Psoas muscle (tissue), 8 donors: ENCODE results near the gene WLS. TPM values are rescaled to one million over a fixed set of nuclear protein-coding genes. Genes with fewer than 3 reads are reported as not detected.

Source experiments
- ATAC-seq, 4 donors: fragments of 200-7000 bp; cut with Tn5 transposase; one replicate each; pipeline ENCODE4 v1.9.1; 2020; ENCODE audit warnings: moderate library complexity in 3 of 4, mild to moderate bottlenecking in 2 of 4
- DNase-seq, 2 donors: peaks; one replicate each; pipeline ENCODE4 v3.0.0-alpha.2; 2020
- H3K27ac ChIP-seq: fragments of 200-600 bp; one replicate; pipeline ENCODE4 v1.8.0; 2022
- H3K27me3 ChIP-seq, 3 donors: fragments of 200-600 bp in 1 of 3; one replicate each; pipeline versions ENCODE4 v1.6.1 to v1.8.0; 2013 to 2022; ENCODE audit warnings: low read length in 2 of 3, mild to moderate bottlenecking in 2 of 3, moderate library complexity in 1 of 3; ENCODE audit not compliant: insufficient read depth in 3 of 3
- H3K36me3 ChIP-seq, 2 donors: fragments of 200-600 bp in 1 of 2; one replicate each; pipeline versions ENCODE4 v1.6.1 to v1.8.0; 2013 to 2022; ENCODE audit warnings: low read depth in 1 of 2, mild to moderate bottlenecking in 1 of 2, moderate library complexity in 1 of 2; ENCODE audit not compliant: insufficient read depth in 1 of 2
- H3K4me1 ChIP-seq: fragments of 200-600 bp; one replicate; pipeline ENCODE4 v1.8.0; 2022
- H3K4me3 ChIP-seq: fragments of 200-600 bp; one replicate; pipeline ENCODE4 v1.8.0; 2022; ENCODE audit warnings: mild to moderate bottlenecking
- H3K9me3 ChIP-seq: fragments of 200-600 bp; one replicate; pipeline ENCODE4 v1.8.0; 2022
- WGBS, 3 donors: extraction: QIAGEN DNeasy Blood & Tissue Kit; methylation state at CpG; one replicate each; pipeline versions ENCODE4 v1.1.6 to v1.1.7; 2013; 5-methylcytosine and 5-hydroxymethylcytosine counted together
- intact Hi-C, 2 donors: fragments of 100-400 bp; cut with DNase I; formaldehyde crosslinking; loops; one replicate each; pipeline versions ENCODE4 v1.11.0 to v1.14.2; 2022
- polyA plus RNA-seq, 3 donors: library from polyadenylated mRNA; stranded (reverse); fragments of 200-250 nt; gene quantifications; one replicate each; pipeline ENCODE4 v1.2.3, GENCODE V29; 2013
- total RNA-seq, 4 donors: library from RNA; stranded (reverse); fragmentation: NEBNext Ultra II Directional in 2 of 4; extraction: Animal tissue kit (Norgen Biotek cat#: 25700) in 2 of 4; gene quantifications; one replicate each; pipeline versions ENCODE4 v1.2.1 to v1.2.4, GENCODE V29; 2021 to 2023
- TF ChIP-seq, protein P1 (sequence below): fragments of 200-600 bp; IDR thresholded peaks from one replicate; pipeline ENCODE4 v1.8.0; 2022; ENCODE audit warnings: antibody characterized with exemption
- donor health status: healthy with polysubstance abuse.
- donor health status: DM: no; HTN: no; CAD: no; lungs with moderate emphysema.
- donor health status: Bipolar disorder and iron deficiency.
- donor health status: healthy.
- donor health status: DM: yes; HTN: yes; CAD: no.
- donor health status: DM: no; HTN: no; CAD: no.
- donor health status: DM: no; HTN: no; CAD: no.
- donor health status: DM: yes; HTN: yes; CAD: no.

Gene WLS
- total and polyA plus RNA-seq, 7 donors, result 3.1 to 32.3 (median 15.2) TPM

DNA sequence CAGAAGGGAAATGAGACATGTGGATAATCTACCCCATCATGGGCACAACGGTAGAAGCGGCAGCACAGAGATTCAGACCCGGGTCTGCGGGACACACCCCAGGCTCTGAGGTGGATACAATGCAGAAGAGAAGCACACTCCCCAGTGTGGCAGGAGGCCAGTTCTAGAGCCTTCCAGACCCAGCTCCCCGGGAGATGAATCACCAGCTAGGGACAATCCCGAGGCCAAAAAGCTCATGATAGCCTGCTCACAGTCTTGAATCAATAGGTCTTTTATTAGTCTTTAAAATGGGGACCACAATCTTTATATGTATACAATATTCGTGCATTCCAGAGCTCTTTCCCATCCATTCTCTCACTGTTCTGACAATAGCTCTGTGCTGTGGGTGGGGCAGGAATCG, 124.6 kb downstream of the WLS start:
- TF ChIP-seq, protein P1, sequence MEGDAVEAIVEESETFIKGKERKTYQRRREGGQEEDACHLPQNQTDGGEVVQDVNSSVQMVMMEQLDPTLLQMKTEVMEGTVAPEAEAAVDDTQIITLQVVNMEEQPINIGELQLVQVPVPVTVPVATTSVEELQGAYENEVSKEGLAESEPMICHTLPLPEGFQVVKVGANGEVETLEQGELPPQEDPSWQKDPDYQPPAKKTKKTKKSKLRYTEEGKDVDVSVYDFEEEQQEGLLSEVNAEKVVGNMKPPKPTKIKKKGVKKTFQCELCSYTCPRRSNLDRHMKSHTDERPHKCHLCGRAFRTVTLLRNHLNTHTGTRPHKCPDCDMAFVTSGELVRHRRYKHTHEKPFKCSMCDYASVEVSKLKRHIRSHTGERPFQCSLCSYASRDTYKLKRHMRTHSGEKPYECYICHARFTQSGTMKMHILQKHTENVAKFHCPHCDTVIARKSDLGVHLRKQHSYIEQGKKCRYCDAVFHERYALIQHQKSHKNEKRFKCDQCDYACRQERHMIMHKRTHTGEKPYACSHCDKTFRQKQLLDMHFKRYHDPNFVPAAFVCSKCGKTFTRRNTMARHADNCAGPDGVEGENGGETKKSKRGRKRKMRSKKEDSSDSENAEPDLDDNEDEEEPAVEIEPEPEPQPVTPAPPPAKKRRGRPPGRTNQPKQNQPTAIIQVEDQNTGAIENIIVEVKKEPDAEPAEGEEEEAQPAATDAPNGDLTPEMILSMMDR, result no peak
- Histone ChIP-seq H3K27ac (no peak overlapping the region), H3K4me3 (no peak overlapping the region), H3K9me3 (no peaks in the 10 kb centered on the region), H3K27me3 (no peaks in the 10 kb centered on the region), H3K4me1 (peaks cover 16% of the 10 kb centered on the region), H3K36me3 (peaks cover 0 to 3% of the 10 kb centered on the region in 2 donors)
- DNase-seq (no peak), ATAC-seq (no peak)
- intact Hi-C loops, result no loop called here
- WGBS, 3 donors, result 64 to 74% (median 73%) methylated on average over 8 of the region's 8 CpGs

DNA sequence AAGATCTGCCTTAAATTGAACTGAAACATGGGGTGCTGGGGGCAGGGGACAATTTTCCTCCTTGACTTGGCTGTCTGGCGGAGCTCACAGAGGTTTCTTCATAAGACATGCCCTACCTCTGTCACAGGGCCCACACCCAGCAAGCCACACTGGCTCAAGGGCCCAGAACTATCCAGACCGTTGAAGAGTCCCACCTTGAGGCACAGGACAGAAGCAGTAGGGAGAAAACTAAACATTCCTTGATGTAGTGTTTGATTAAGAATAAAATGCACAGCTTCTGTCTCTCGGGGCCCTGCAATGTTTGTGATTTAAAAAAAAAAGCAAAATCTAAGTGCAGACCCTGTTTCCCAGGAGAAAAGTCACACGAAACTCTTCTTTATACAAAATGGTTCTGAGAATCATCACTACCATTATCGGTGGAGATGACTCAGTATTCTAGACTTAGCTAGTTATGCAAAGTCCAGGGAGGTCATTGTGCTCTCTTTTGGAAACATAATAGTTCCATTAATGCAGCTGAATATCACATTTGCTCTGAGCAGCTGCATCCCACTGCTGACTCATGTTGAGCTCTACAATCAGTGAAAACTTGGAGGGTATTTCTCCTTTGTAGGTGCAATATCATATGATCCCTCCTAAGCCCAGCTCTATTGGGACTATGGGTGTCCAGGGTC, 128.3 kb downstream of the WLS start:
- ATAC-seq (peak; percentile 50 to 88 (median 74)), DNase-seq (no peak)
- Histone ChIP-seq H3K36me3 (peaks cover 0 to 3% of the 10 kb centered on the region in 2 donors), H3K4me3 (no peak overlapping the region), H3K4me1 (peaks cover 7% of the 10 kb centered on the region), H3K27ac (peak overlapping the region; percentile 66), H3K9me3 (no peaks in the 10 kb centered on the region), H3K27me3 (no peaks in the 10 kb centered on the region)
- intact Hi-C loops, result no loop called here
- WGBS, 3 donors, result 58 to 68% (median 66%) methylated on average over 5 of the region's 5 CpGs
- TF ChIP-seq, protein P1, result no peak

GRCh38 chr1:68103011-68103545, 129.2 kb downstream of the WLS start:
- Histone ChIP-seq H3K27me3 (no peaks in the 10 kb centered on the region), H3K27ac (no peak overlapping the region), H3K4me3 (no peak overlapping the region), H3K9me3 (no peaks in the 10 kb centered on the region), H3K36me3 (peaks cover 0 to 3% of the 10 kb centered on the region in 2 donors), H3K4me1 (peaks cover 7% of the 10 kb centered on the region)
- intact Hi-C loops, result no loop called here
- ATAC-seq, result no peak
- WGBS, 3 donors, result 88 to 92% (median 89%) methylated on average over 5 of the region's 5 CpGs
- no peak for DNase-seq
- TF ChIP-seq, protein P1, result no peak

- WGBS, 3 donors, result 94 to 97% (median 97%) methylated on average over 4 of the region's 4 CpGs
- Histone ChIP-seq H3K9me3 (no peaks in the 10 kb centered on the region), H3K27ac (no peak overlapping the region), H3K4me3 (no peak overlapping the region), H3K36me3 (peaks cover 0 to 3% of the 10 kb centered on the region in 2 donors), H3K4me1 (peaks cover 7% of the 10 kb centered on the region), H3K27me3 (no peaks in the 10 kb centered on the region)
- ATAC-seq, result no peak
- DNase-seq, result no peak
- TF ChIP-seq, protein P1, result no peak
- intact Hi-C loops, result no loop called here
Measured at GRCh38 chr1:68101829-68102228, 130.5 kb downstream of the WLS start.
